Measurements from ENCODE around the gene ABLIM3. TPM values are rescaled to one million over a fixed set of nuclear protein-coding genes. Genes with fewer than 3 reads are reported as not detected.

The ABLIM3 gene
- total and polyA plus RNA-seq, 12 donors = 53.6 to 189 (median 103) TPM

DNA sequence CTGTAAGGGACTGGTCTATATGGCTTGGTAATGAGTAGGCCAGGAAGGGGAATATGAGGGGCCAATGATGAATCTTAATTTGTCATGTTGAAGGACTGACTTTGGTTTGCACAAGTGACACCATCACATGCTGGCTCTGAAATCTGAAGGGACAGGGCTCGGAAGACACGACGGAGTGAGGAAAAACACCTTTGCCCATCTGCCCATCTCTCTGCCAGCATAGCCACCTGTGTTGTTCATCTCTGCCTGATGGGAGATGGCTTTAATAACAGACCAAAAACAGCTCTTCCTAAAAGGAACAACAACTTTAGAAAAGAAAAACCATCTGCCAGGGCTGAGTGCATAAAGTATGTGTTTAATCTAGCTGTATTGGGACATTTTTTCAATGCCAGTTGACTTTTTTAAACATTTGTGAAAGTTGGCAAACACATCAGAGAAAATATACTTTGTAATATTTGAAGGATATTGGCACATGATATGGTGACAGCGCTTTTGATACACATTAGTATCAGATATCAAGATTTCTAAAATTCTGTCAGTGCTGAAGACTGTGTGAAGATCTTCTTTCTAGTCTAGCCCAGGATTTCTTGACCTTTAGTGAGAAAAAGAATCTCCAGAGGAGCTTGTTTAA lies 27.1 kb downstream of the ABLIM3 start:
- DNase-seq = no peak
- intact Hi-C loops (cut with DNase I) = no loop called here
- Histone ChIP-seq H3K4me1 (peaks cover 0 to 86% (median 57%) of the 10 kb centered on the region in 9 donors), H3K27ac (peak overlapping the region in 2 of 10 donors; percentile 7 to 32), H3K27me3 (no peaks in the 10 kb centered on the region), H3K4me3 (no peak overlapping the region), H3K9me3 (no peaks in the 10 kb centered on the region), H3K36me3 (peaks cover 0 to 12% (median 0%) of the 10 kb centered on the region in 9 donors)
- WGBS, 2 donors = 88 to 91% methylated on average over 4 of the region's 4 CpGs
- ATAC-seq = no peak
- TF ChIP-seq, protein P1, sequence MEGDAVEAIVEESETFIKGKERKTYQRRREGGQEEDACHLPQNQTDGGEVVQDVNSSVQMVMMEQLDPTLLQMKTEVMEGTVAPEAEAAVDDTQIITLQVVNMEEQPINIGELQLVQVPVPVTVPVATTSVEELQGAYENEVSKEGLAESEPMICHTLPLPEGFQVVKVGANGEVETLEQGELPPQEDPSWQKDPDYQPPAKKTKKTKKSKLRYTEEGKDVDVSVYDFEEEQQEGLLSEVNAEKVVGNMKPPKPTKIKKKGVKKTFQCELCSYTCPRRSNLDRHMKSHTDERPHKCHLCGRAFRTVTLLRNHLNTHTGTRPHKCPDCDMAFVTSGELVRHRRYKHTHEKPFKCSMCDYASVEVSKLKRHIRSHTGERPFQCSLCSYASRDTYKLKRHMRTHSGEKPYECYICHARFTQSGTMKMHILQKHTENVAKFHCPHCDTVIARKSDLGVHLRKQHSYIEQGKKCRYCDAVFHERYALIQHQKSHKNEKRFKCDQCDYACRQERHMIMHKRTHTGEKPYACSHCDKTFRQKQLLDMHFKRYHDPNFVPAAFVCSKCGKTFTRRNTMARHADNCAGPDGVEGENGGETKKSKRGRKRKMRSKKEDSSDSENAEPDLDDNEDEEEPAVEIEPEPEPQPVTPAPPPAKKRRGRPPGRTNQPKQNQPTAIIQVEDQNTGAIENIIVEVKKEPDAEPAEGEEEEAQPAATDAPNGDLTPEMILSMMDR (IDR thresholded peaks at IDR 0.05) = no peak

DNA sequence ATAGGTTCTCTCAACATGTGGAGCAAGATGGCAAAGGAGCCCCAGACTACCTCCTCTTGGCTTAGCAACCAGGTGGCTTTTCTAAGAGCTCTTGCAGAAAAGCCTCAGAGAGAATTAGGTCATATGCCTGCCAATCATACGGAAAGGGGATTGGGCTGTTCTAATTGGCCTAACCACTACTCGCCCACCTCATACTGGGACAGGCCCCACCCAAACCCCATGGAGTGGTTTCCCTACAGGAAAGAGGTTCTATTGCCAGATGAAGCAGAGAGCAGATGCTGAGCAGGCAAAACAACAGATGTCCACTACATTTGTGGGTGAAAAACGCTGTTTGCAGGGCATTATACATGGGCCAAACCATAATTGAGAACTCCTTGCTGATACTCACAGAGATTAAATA lies 29.0 kb downstream of the ABLIM3 start:
- Histone ChIP-seq H3K9me3 (no peaks in the 10 kb centered on the region), H3K4me3 (no peak overlapping the region), H3K36me3 (peaks cover 0 to 6% (median 0%) of the 10 kb centered on the region in 9 donors), H3K27ac (peak overlapping the region in 4 of 10 donors; percentile 6 to 92 (median 42)), H3K4me1 (peaks cover 0 to 90% (median 62%) of the 10 kb centered on the region in 9 donors), H3K27me3 (no peaks in the 10 kb centered on the region)
- WGBS, 2 donors = 49 to 59% methylated on average over 3 of the region's 3 CpGs
- DNase-seq (no peak), ATAC-seq (peak in 5 of 8 donors; percentile 18 to 42 (median 31))
- TF ChIP-seq, protein P1 (IDR thresholded peaks at IDR 0.05) = no peak
- intact Hi-C loops (cut with DNase I) = no loop called here

DNA sequence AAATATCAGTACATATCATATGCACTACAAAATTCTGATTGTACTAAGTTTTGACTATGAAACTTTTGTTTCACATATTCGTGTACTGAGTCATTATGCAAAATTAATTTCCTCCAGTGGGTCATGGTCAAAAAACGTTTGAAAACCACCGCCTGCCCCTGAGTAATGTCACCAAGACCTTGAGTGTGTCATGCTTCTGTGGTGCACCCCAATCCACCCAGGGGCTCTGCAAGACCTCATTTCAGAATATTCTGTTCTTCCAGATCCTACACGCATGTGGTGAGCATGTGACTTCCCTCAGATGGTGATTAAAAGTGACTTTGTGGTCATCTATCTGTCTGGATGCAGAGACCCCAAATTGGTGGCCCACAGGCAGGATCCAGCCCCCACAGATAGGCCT lies 31.0 kb downstream of the ABLIM3 start:
- H3K27ac ChIP-seq = peak overlapping the region; percentile 8 to 92 (median 78)
- 63 to 66% methylated on average over 4 of the region's 4 CpGs for WGBS, 2 donors
- TF ChIP-seq, protein P1 (IDR thresholded peaks at IDR 0.05) = no peak
- H3K27me3 ChIP-seq = no peaks in the 10 kb centered on the region
- no peak for DNase-seq
- no peak for ATAC-seq
- peaks cover 0 to 6% (median 0%) of the 10 kb centered on the region in 9 donors for H3K36me3 ChIP-seq
- no peaks in the 10 kb centered on the region for H3K9me3 ChIP-seq
- intact Hi-C loops (cut with DNase I) = no loop called here
- H3K4me1 ChIP-seq = peaks cover 9 to 91% (median 68%) of the 10 kb centered on the region in 9 donors
- H3K4me3 ChIP-seq = no peak overlapping the region

DNA sequence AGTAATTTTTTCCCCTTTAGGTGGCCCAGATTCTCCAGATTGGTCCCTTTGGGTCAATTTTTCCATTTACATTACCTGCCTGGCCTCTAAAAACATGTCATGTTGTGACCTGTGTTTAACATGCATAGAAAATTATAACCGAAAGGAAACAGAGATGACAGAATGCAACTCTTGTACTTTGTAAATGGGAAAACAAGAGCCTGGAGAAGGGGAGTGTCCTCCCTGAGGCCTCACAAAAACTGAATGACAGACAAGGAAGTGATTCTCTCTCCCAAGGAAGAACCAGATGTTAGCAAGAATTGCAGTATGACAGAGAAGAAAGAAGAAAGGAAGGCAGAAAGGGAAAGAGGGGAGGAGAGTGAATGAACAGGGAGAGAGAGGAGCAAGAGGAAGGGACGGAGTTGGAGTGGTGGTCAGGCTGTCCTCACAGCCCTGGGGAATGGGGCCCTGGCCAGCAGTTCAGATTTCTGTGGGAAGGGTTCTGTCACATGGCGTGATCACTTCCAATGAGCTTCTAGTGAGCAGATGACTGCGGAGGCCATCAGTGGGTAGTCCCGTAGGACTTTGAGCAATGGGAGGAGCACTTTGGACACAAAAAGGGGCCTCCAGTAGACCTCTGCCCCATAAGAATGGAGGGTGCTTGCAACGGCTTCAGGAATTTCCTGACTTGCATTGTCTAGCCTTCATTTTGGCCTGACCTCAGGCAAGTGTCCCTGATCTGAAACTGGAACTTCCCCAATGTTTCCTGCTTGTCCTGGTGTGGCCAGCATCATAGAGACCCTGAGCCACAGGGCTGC lies 31.6 kb downstream of the ABLIM3 start:
- peaks cover 9 to 96% (median 74%) of the 10 kb centered on the region in 9 donors for H3K4me1 ChIP-seq

More for the DNA sequence above, 31.6 kb downstream of the ABLIM3 start:
- Histone ChIP-seq H3K36me3 (peaks cover 0 to 6% (median 0%) of the 10 kb centered on the region in 9 donors), H3K27ac (peak overlapping the region; percentile 8 to 92 (median 78)), H3K27me3 (no peaks in the 10 kb centered on the region), H3K4me3 (no peak overlapping the region), H3K9me3 (no peaks in the 10 kb centered on the region)
- ATAC-seq (peak in 7 of 8 donors; percentile 2 to 39 (median 8)), DNase-seq (no peak)
- TF ChIP-seq, protein P1 (IDR thresholded peaks at IDR 0.05) = no peak
- 60 to 74% methylated on average over 6 of the region's 6 CpGs for WGBS, 2 donors
- intact Hi-C loops (cut with DNase I) = no loop called here
